ENCODE data around the gene TEX44.
"Not testable (repeated sequence)": the region's sequence is repeated elsewhere in the genome, so short reads cannot be mapped to it uniquely, and the experiment has no call there.

TEX44 gene

GRCh38 chr2:231573096-231573495 is 19.6 kb upstream of the TEX44 start:
- WGBS, 2 experiments (ENCODE audit: insufficient coverage in 2 of 2): 75% methylated on average over 4 of the region's 4 CpGs; no CpG with 5 or more reads in 1 of the 2 experiments
- Histone ChIP-seq H3K27ac (ENCODE audit: low read depth, low read length, severe bottlenecking) (no peak overlapping the region), H3K4me1 (ENCODE audit: control insufficient read depth, insufficient read depth, low read length, poor library complexity, severe bottlenecking) (peaks cover 9% of the 10 kb centered on the region), H3K9me3 (ENCODE audit: control insufficient read depth, low read length) (no peaks in the 10 kb centered on the region), H3K36me3 (ENCODE audit: control insufficient read depth, insufficient read depth, low read length) (no peaks in the 10 kb centered on the region), H3K4me3 (ENCODE audit: extremely low read depth, insufficient read depth, low read length, poor library complexity, severe bottlenecking) (no peak overlapping the region)

GRCh38 chr2:231573698-231574421 is 18.8 kb upstream of the TEX44 start:
- H3K9me3 ChIP-seq (ENCODE audit: control insufficient read depth, low read length): no peaks in the 10 kb centered on the region
- H3K4me1 ChIP-seq (ENCODE audit: control insufficient read depth, insufficient read depth, low read length, poor library complexity, severe bottlenecking): peaks cover 6% of the 10 kb centered on the region
- H3K27ac ChIP-seq (ENCODE audit: low read depth, low read length, severe bottlenecking): no peak overlapping the region
- 76 to 83% methylated on average over 11 of the region's 15 CpGs for WGBS, 2 experiments (ENCODE audit: insufficient coverage in 2 of 2)
- no peak overlapping the region for H3K4me3 ChIP-seq (ENCODE audit: extremely low read depth, insufficient read depth, low read length, poor library complexity, severe bottlenecking)
- H3K36me3 ChIP-seq (ENCODE audit: control insufficient read depth, insufficient read depth, low read length): no peaks in the 10 kb centered on the region

GRCh38 chr2:231575612-231576256 is 16.9 kb upstream of the TEX44 start:
- Histone ChIP-seq H3K4me1 (ENCODE audit: control insufficient read depth, insufficient read depth, low read length, poor library complexity, severe bottlenecking) (peaks cover 6% of the 10 kb centered on the region), H3K36me3 (ENCODE audit: control insufficient read depth, insufficient read depth, low read length) (no peaks in the 10 kb centered on the region), H3K4me3 (ENCODE audit: extremely low read depth, insufficient read depth, low read length, poor library complexity, severe bottlenecking) (no peak overlapping the region), H3K27ac (ENCODE audit: low read depth, low read length, severe bottlenecking) (no peak overlapping the region), H3K9me3 (ENCODE audit: control insufficient read depth, low read length) (no peaks in the 10 kb centered on the region)
- WGBS, 2 experiments (ENCODE audit: insufficient coverage in 2 of 2): 83 to 95% methylated on average over 5 to 7 of the region's 10 CpGs

DNA sequence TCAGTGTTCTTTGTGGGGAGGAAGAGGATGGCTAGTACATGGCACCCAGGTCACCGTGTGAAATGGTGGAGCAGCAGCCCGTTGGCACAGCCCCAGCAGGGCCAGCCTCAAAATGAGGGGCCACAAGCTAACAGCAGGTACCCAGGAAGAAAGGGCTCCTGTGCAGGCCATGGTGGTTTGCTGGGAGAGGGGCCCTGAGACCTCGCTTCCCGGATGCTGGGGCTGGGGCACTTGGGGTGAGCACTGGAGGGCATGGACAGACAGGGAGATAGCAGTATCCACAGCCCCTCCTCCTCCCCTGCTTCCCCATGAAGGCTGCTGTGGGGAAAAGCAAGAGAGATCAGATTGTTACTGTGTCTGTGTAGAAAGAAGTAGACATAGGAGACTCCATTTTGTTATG is 16.2 kb upstream of the TEX44 start:
- Histone ChIP-seq H3K9me3 (ENCODE audit: control insufficient read depth, low read length) (no peaks in the 10 kb centered on the region), H3K36me3 (ENCODE audit: control insufficient read depth, insufficient read depth, low read length) (no peaks in the 10 kb centered on the region), H3K27ac (ENCODE audit: low read depth, low read length, severe bottlenecking) (no peak overlapping the region), H3K4me3 (ENCODE audit: extremely low read depth, insufficient read depth, low read length, poor library complexity, severe bottlenecking) (no peak overlapping the region), H3K4me1 (ENCODE audit: control insufficient read depth, insufficient read depth, low read length, poor library complexity, severe bottlenecking) (peaks cover 6% of the 10 kb centered on the region)
- WGBS, 2 experiments (ENCODE audit: insufficient coverage in 2 of 2): 83 to 86% methylated on average over 2 of the region's 4 CpGs

DNA sequence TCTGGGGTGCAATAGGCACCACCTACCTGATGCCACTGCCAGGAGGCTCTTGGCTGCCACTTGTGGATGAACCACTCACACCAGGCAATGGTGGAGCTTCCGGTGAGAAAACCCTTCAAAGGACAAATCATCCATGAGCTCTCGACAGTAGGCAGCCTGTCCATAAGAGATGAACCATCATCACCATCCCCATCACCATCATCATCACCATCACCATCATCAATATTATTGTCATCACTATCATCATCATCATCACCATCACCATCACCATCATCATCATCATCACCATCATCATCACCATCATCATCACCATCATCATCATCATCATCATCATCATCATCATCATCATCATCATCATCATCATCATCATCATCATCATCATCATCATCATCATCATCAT is 14.0 kb upstream of the TEX44 start:
- 94 to 100% methylated on average over 2 of the region's 2 CpGs for WGBS, 2 experiments (ENCODE audit: insufficient coverage in 2 of 2)
- not testable (repeated sequence) for H3K9me3 ChIP-seq (ENCODE audit: control insufficient read depth, low read length); H3K27ac ChIP-seq (ENCODE audit: low read depth, low read length, severe bottlenecking); H3K4me1 ChIP-seq (ENCODE audit: control insufficient read depth, insufficient read depth, low read length, poor library complexity, severe bottlenecking); H3K36me3 ChIP-seq (ENCODE audit: control insufficient read depth, insufficient read depth, low read length); H3K4me3 ChIP-seq (ENCODE audit: extremely low read depth, insufficient read depth, low read length, poor library complexity, severe bottlenecking)

- H3K9me3 ChIP-seq (ENCODE audit: control insufficient read depth, low read length): no peaks in the 10 kb centered on the region
- H3K4me3 ChIP-seq (ENCODE audit: extremely low read depth, insufficient read depth, low read length, poor library complexity, severe bottlenecking): no peak overlapping the region
- H3K4me1 ChIP-seq (ENCODE audit: control insufficient read depth, insufficient read depth, low read length, poor library complexity, severe bottlenecking): peaks cover 6% of the 10 kb centered on the region
- no peaks in the 10 kb centered on the region for H3K36me3 ChIP-seq (ENCODE audit: control insufficient read depth, insufficient read depth, low read length)
- WGBS, 2 experiments (ENCODE audit: insufficient coverage in 2 of 2): 83 to 93% methylated on average over 3 of the region's 3 CpGs
- no peak overlapping the region for H3K27ac ChIP-seq (ENCODE audit: low read depth, low read length, severe bottlenecking)
Observed at GRCh38 chr2:231579560-231579959, 13.1 kb upstream of the TEX44 start.

DNA sequence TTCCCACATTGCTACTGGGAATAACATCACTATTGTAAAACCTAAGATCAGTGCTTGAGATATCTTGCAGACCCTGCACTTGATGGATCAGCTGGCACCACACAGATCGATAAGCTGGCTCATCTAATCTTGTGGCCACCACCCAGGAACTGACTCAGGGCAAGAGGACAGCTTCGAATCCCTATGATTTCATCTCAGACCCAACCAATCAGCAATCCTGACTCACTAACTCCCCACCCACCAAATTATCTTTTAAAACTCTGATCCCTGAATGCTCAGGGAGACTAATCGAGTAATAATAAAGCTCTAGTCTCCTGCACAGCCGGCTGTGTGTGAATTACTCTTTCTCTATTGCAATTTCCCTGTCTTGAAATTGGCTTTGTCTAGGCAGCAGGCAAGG is 11.3 kb upstream of the TEX44 start:
- Histone ChIP-seq H3K9me3 (ENCODE audit: control insufficient read depth, low read length) (no peaks in the 10 kb centered on the region), H3K4me1 (ENCODE audit: control insufficient read depth, insufficient read depth, low read length, poor library complexity, severe bottlenecking) (peaks cover 4% of the 10 kb centered on the region), H3K27ac (ENCODE audit: low read depth, low read length, severe bottlenecking) (no peak overlapping the region), H3K36me3 (ENCODE audit: control insufficient read depth, insufficient read depth, low read length) (no peaks in the 10 kb centered on the region), H3K4me3 (ENCODE audit: extremely low read depth, insufficient read depth, low read length, poor library complexity, severe bottlenecking) (no peak overlapping the region)
- WGBS, 2 experiments (ENCODE audit: insufficient coverage in 2 of 2): 91 to 93% methylated on average over 3 to 4 of the region's 4 CpGs

- no peak overlapping the region for H3K4me3 ChIP-seq (ENCODE audit: extremely low read depth, insufficient read depth, low read length, poor library complexity, severe bottlenecking)
- H3K4me1 ChIP-seq (ENCODE audit: control insufficient read depth, insufficient read depth, low read length, poor library complexity, severe bottlenecking): no peaks in the 10 kb centered on the region
- 18 to 24% methylated on average over 9 to 11 of the region's 11 CpGs for WGBS, 2 experiments (ENCODE audit: insufficient coverage in 2 of 2)
- no peak overlapping the region for H3K27ac ChIP-seq (ENCODE audit: low read depth, low read length, severe bottlenecking)
- no peaks in the 10 kb centered on the region for H3K9me3 ChIP-seq (ENCODE audit: control insufficient read depth, low read length)
- no peaks in the 10 kb centered on the region for H3K36me3 ChIP-seq (ENCODE audit: control insufficient read depth, insufficient read depth, low read length)
Observed at GRCh38 chr2:231583982-231584381, 8.7 kb upstream of the TEX44 start.

- no CpG with 5 or more reads among the region's 1 CpG for whole genome bisulfite sequencing, 2 experiments (ENCODE audit: insufficient coverage in 2 of 2)
- not testable (repeated sequence) for H3K4me1 ChIP-seq (ENCODE audit: control insufficient read depth, insufficient read depth, low read length, poor library complexity, severe bottlenecking); H3K27ac ChIP-seq (ENCODE audit: low read depth, low read length, severe bottlenecking); H3K36me3 ChIP-seq (ENCODE audit: control insufficient read depth, insufficient read depth, low read length); H3K9me3 ChIP-seq (ENCODE audit: control insufficient read depth, low read length); H3K4me3 ChIP-seq (ENCODE audit: extremely low read depth, insufficient read depth, low read length, poor library complexity, severe bottlenecking)
Observed at GRCh38 chr2:231587744-231588143, 4.9 kb upstream of the TEX44 start.

GRCh38 chr2:231589656-231590055 is 3.0 kb upstream of the TEX44 start:
- H3K4me3 ChIP-seq (ENCODE audit: extremely low read depth, insufficient read depth, low read length, poor library complexity, severe bottlenecking): no peak overlapping the region
- no peak overlapping the region for H3K27ac ChIP-seq (ENCODE audit: low read depth, low read length, severe bottlenecking)
- no peaks in the 10 kb centered on the region for H3K36me3 ChIP-seq (ENCODE audit: control insufficient read depth, insufficient read depth, low read length)
- peaks cover 7% of the 10 kb centered on the region for H3K4me1 ChIP-seq (ENCODE audit: control insufficient read depth, insufficient read depth, low read length, poor library complexity, severe bottlenecking)
- H3K9me3 ChIP-seq (ENCODE audit: control insufficient read depth, low read length): no peaks in the 10 kb centered on the region
- 93 to 96% methylated on average over 3 to 6 of the region's 7 CpGs for WGBS, 2 experiments (ENCODE audit: insufficient coverage in 2 of 2)

DNA sequence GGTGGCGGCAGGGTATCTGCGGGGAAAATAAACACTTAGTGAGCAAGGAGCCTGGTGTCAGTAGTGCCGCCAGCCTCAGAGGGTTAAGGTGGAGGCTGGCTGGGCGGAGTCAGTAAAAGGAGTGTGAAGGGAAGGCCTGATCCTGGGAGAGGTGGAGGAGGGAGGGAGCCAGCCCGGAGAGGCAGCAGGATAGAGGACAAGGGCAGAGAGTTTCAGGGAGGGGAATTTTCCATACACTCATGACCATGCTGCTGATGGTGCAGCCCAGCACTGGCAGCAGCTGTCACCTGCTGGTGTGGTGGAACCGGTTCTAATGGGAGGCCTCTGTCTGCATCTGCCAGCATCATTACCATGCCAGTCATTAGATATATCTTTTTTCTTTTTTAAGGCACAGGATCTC is 2.0 kb upstream of the TEX44 start:
- Histone ChIP-seq H3K4me1 (ENCODE audit: control insufficient read depth, insufficient read depth, low read length, poor library complexity, severe bottlenecking) (peaks cover 7% of the 10 kb centered on the region), H3K4me3 (ENCODE audit: extremely low read depth, insufficient read depth, low read length, poor library complexity, severe bottlenecking) (no peak overlapping the region), H3K36me3 (ENCODE audit: control insufficient read depth, insufficient read depth, low read length) (no peaks in the 10 kb centered on the region), H3K27ac (ENCODE audit: low read depth, low read length, severe bottlenecking) (no peak overlapping the region), H3K9me3 (ENCODE audit: control insufficient read depth, low read length) (no peaks in the 10 kb centered on the region)
- 39 to 69% methylated on average over 3 to 6 of the region's 6 CpGs for WGBS, 2 experiments (ENCODE audit: insufficient coverage in 2 of 2)
